ENCODE data around the gene WDR6. TPM values are rescaled to one million over a fixed set of nuclear protein-coding genes. Genes with fewer than 3 reads are reported as not detected.
A peak's percentile ranks its signal among the peaks of the same experiment; 100 is the strongest.

WDR6 gene
- total and polyA plus RNA-seq, 10 of the 15 experiments (the other 5 are each of a cell fraction or from before 2014, with no cell fraction given) = 21.3 to 169 (median 107) TPM

- TF ChIP-seq CUX1 (IDR thresholded peaks at IDR 0.05; ENCODE audit: insufficient replicate concordance, low read depth, low read length) = no peak
- TF ChIP-seq MTA3 (IDR thresholded peaks at IDR 0.05; ENCODE audit: borderline replicate concordance, low read length) = no peak
- no peak for TF ChIP-seq MEF2B (IDR thresholded peaks at IDR 0.05; ENCODE audit: partially characterized antibody, poor library complexity, severe bottlenecking)
- TF ChIP-seq BCL3 (IDR thresholded peaks at IDR 0.05; ENCODE audit: borderline replicate concordance, insufficient read depth, low read depth, low read length, poor library complexity, severe bottlenecking) = peak; percentile 90
- TF ChIP-seq IKZF2 (IDR thresholded peaks at IDR 0.05) = peak in 1 of 2 experiments; percentile 32; a peak in 2 of 4 replicates
- peak; percentile 78; the same call in 1 of the 2 replicates for TF ChIP-seq ATF3 (IDR thresholded peaks at IDR 0.05; ENCODE audit: borderline replicate concordance, extremely low read depth, low read depth, low read length)
- TF ChIP-seq SMAD5 (IDR thresholded peaks at IDR 0.05; ENCODE audit: low read depth) = peak; percentile 92
- peak; percentile 73 for TF ChIP-seq KLF5 (IDR thresholded peaks at IDR 0.05; ENCODE audit: partially characterized antibody)
- 0 out of 2 replicates have a peak, but pooled peaks have one; percentile 20 for TF ChIP-seq ELK1 (IDR thresholded peaks at IDR 0.05; ENCODE audit: low read depth, low read length)
- TF ChIP-seq HDAC2 (IDR thresholded peaks at IDR 0.05) = no peak
- peak; percentile 44 for TF ChIP-seq HCFC1 (IDR thresholded peaks at IDR 0.05; ENCODE audit: low read length)
- TF ChIP-seq NFIC (IDR thresholded peaks at IDR 0.05; ENCODE audit: low read depth, low read length) = no peak
- TF ChIP-seq SREBF1 (IDR thresholded peaks at IDR 0.05; ENCODE audit: low read length) = no peak
- TF ChIP-seq BHLHE40 (IDR thresholded peaks at IDR 0.05; ENCODE audit: borderline replicate concordance in 1 of 2, low read depth in 2 of 2, low read length in 1 of 2) = peak; percentile 98 to 99
- peak; percentile 50; the same call in 1 of the 2 replicates for TF ChIP-seq CEBPZ (IDR thresholded peaks at IDR 0.05; ENCODE audit: low read depth, low read length)
- peak; percentile 86 for TF ChIP-seq MXI1 (IDR thresholded peaks at IDR 0.05; ENCODE audit: low read depth, low read length)
- peak; percentile 49 for TF ChIP-seq HDAC6 (IDR thresholded peaks at IDR 0.05; ENCODE audit: unreplicated experiment)
Observed at GRCh38 chr3:49007068-49007770, at the start of gene WDR6 (continued).
